Measurements from ENCODE around the gene SPATA12. TPM values are rescaled to one million over a fixed set of nuclear protein-coding genes. Genes with fewer than 3 reads are reported as not detected.

The SPATA12 gene
- total and polyA plus RNA-seq, 2 of the 8 experiments (the other 6 are each of a cell fraction or from before 2014, with no cell fraction given), result 0.19 to 0.97 TPM

- Histone ChIP-seq H4K5ac (ENCODE audit: insufficient read length, low read depth, low read length) (no peak overlapping the region), H3K23me2 (ENCODE audit: low read depth, low read length) (no peaks in the 10 kb centered on the region), H3K79me2 (ENCODE audit: control insufficient read depth in 1 of 2, insufficient read depth in 2 of 2, low read length in 2 of 2) (no peaks in the 10 kb centered on the region), H2BK12ac (ENCODE audit: low read depth, low read length) (no peak overlapping the region), H3K4ac (replicated peaks; ENCODE audit: insufficient read length, low read depth, low read length) (no peak overlapping the region), H2BK15ac (ENCODE audit: low read length) (no peak overlapping the region), H3K4me3 (ENCODE audit: extremely low read depth in 1 of 4, insufficient read depth in 2 of 4, low read depth in 3 of 4, low read length in 4 of 4) (no peak overlapping the region), H3K9me3 (ENCODE audit: insufficient read depth in 2 of 2, low read depth in 1 of 2, low read length in 1 of 2) (no peaks in the 10 kb centered on the region), H3K14ac (ENCODE audit: insufficient read length) (no peak overlapping the region), H2BK120ac (replicated peaks; ENCODE audit: low read depth, low read length) (no peak overlapping the region), H3K18ac (ENCODE audit: extremely low read depth, low read length) (no peak overlapping the region), H2AK5ac (ENCODE audit: low read depth, low read length) (no peak overlapping the region), H3K4me1 (replicated peaks in 1 of 4; ENCODE audit: control insufficient read depth in 3 of 4, insufficient read depth in 4 of 4, low read length in 3 of 4) (no peaks in the 10 kb centered on the region; a peak in 2 of 7 replicates), H3K56ac (replicated peaks; ENCODE audit: insufficient read length, low read depth, low read length) (no peak overlapping the region), H3K9ac (replicated peaks in 1 of 4; ENCODE audit: extremely low read depth in 1 of 4, low read depth in 3 of 4, low read length in 3 of 4) (no peak overlapping the region), H2BK5ac (ENCODE audit: low read depth, low read length) (no peak overlapping the region), H3K23ac (ENCODE audit: insufficient read length) (no peak overlapping the region), H2BK20ac (ENCODE audit: low read length) (no peak overlapping the region), H3K4me2 (ENCODE audit: insufficient read depth in 1 of 2, low read depth in 2 of 2, low read length in 2 of 2) (no peak overlapping the region), H3K79me1 (ENCODE audit: low read depth, low read length) (no peaks in the 10 kb centered on the region; the same call in 1 of the 2 replicates), H3K27me3 (replicated peaks in 1 of 4; ENCODE audit: control insufficient read depth in 3 of 4, extremely low read depth in 1 of 4, insufficient read depth in 3 of 4, low read length in 3 of 4) (no peaks in the 10 kb centered on the region), H3K27ac (ENCODE audit: low read depth, low read length) (no peak overlapping the region), H4K91ac (replicated peaks; ENCODE audit: insufficient read length, low read length) (no peak overlapping the region), H3K36me3 (ENCODE audit: control insufficient read depth in 2 of 4, insufficient read depth in 4 of 4, low read length in 3 of 4) (no peaks in the 10 kb centered on the region), H2AFZ (ENCODE audit: low read length) (no peak overlapping the region), H4K8ac (ENCODE audit: extremely low read depth, insufficient read depth, low read length) (no peak overlapping the region), H4K20me1 (replicated peaks in 1 of 2; ENCODE audit: control insufficient read depth in 1 of 2, insufficient read depth in 2 of 2, low read length in 2 of 2) (no peaks in the 10 kb centered on the region)
- TF ChIP-seq E2F6 (IDR thresholded peaks at IDR 0.05) (no peak), CEBPB (IDR thresholded peaks at IDR 0.05; ENCODE audit: low read depth, low read length) (no peak), PHF8 (conservative IDR thresholded peaks at IDR 0.05; ENCODE audit: low read depth, low read length) (no peak), YY1 (IDR thresholded peaks at IDR 0.05; ENCODE audit: low read depth, low read length) (no peak), TAF7 (optimal IDR thresholded peaks at IDR 0.05; ENCODE audit: borderline replicate concordance, low read depth, low read length) (no peak), KDM1A (IDR thresholded peaks at IDR 0.05; ENCODE audit: borderline replicate concordance, low read length) (peak; percentile 86), EGR1 (IDR thresholded peaks at IDR 0.05; ENCODE audit: borderline replicate concordance, low read depth, low read length) (no peak)
- 94% methylated on average over 1 of the region's 1 CpG; no CpG with 5 or more reads in 1 of the 2 experiments for WGBS, 2 experiments (ENCODE audit: extremely low coverage in 1 of 2, insufficient coverage in 1 of 2, insufficient read length in 1 of 2, insufficient replicate concordance in 2 of 2, low coverage in 1 of 2, low lambda C conversion rate in 2 of 2, missing lambda C conversion rate in 1 of 2)
- ChIA-PET CTCF (ENCODE audit: partially characterized antibody) (interaction anchor here (0.6 to 3.1 kb wide), 14 partner anchors 10 to 266 kb away, joined by 3 to 16 read pairs (median 5); no protein-coding TSS in a partner anchor), POLR2A (ENCODE audit: partially characterized antibody) (interaction anchor here (1.2 kb wide), 1 partner anchor 8 kb away, joined by 6 read pairs; no protein-coding TSS in a partner anchor)
- DNase-seq (ENCODE audit: low read depth in 1 of 2, low spot score in 2 of 2) (no peak), FAIRE-seq (no peak)
Observed at GRCh38 chr3:57087361-57088092, 27.1 kb downstream of the SPATA12 start.
